WTC11 (cell line): ENCODE data around the gene KIRREL3. TPM values are rescaled to one million over a fixed set of nuclear protein-coding genes. Genes with fewer than 3 reads are reported as not detected.

Source experiments
- ATAC-seq: fragments of 200-7000 bp; cut with Tn5 transposase; 2 replicates; pipeline ENCODE4 v1.10.0; 2021; ENCODE audit warnings: mild to moderate bottlenecking, moderate library complexity
- CTCF ChIA-PET: fragments of 300-600 bp; sonication (Branson Sonifier 250); formaldehyde crosslinking; loops from one replicate; lab custom pipeline; 2021; ENCODE audit warnings: antibody characterized with exemption; lab: Charles Lee
- POLR2A ChIA-PET: fragments of 350-600 bp; sonication (Branson Sonifier 250); formaldehyde crosslinking; loops from one replicate; lab custom pipeline; 2021; ENCODE audit warnings: antibody characterized with exemption; lab: Charles Lee
- DNase-seq: peaks from one replicate; pipeline ENCODE4 v3.0.0; 2021; ENCODE audit warnings: low spot score
- H3K27ac Mint-ChIP-seq: 2 replicates; pipeline ENCODE4 v1.8.0; 2021; ENCODE audit warnings: mixed read lengths
- H3K27me3 Mint-ChIP-seq: 2 replicates; pipeline ENCODE4 v1.8.0; 2021; ENCODE audit warnings: low read depth, mild to moderate bottlenecking, moderate library complexity, mixed read lengths
- H3K36me3 Mint-ChIP-seq: 2 replicates; pipeline ENCODE4 v1.8.0; 2021; ENCODE audit warnings: mixed read lengths
- H3K4me1 Mint-ChIP-seq: 2 replicates; pipeline ENCODE4 v1.8.0; 2022; ENCODE audit warnings: mixed read lengths
- H3K4me3 Mint-ChIP-seq: 2 replicates; pipeline ENCODE4 v1.8.0; 2021; ENCODE audit warnings: mild to moderate bottlenecking, moderate library complexity, mixed read lengths
- H3K9me3 Mint-ChIP-seq: 2 replicates; pipeline ENCODE4 v1.8.0; 2021; ENCODE audit warnings: mixed read lengths
- EMX1 ChIP-seq: fragments of 250-450 bp; sonication (Bioruptor Pico); IDR thresholded peaks from 2 replicates; pipeline ENCODE4 v1.8.0; 2021; ENCODE audit warnings: mild to moderate bottlenecking
- GRHL2 ChIP-seq: fragments of 250-450 bp; sonication (Bioruptor Pico); IDR thresholded peaks from 2 replicates; pipeline ENCODE4 v1.8.0; 2022; ENCODE audit warnings: mild to moderate bottlenecking, moderate library complexity; ENCODE audit not compliant: insufficient replicate concordance, severe bottlenecking
- GTF2I ChIP-seq: fragments of 250-450 bp; sonication (Bioruptor Pico); conservative IDR thresholded peaks from 2 replicates; pipeline ENCODE4 v1.4.0; 2021; ENCODE audit warnings: mild to moderate bottlenecking
- HMGA2 ChIP-seq: fragments of 250-450 bp; sonication (Bioruptor Pico); IDR thresholded peaks from 2 replicates; pipeline ENCODE4 v1.4.0; 2021; ENCODE audit warnings: mild to moderate bottlenecking, moderate library complexity
- JAZF1 ChIP-seq: fragments of 250-450 bp; sonication (Bioruptor Pico); IDR thresholded peaks from 2 replicates; pipeline ENCODE4 v1.9.0; 2021; ENCODE audit warnings: moderate library complexity, mild to moderate bottlenecking, inconsistent platforms
- KAT7 ChIP-seq: sonication (generic); formaldehyde crosslinking; IDR thresholded peaks from 2 replicates; pipeline ENCODE4 v1.8.1; 2023; ENCODE audit warnings: missing genetic modification reagents, mild to moderate bottlenecking, borderline replicate concordance
- NFYB ChIP-seq: sonication (generic); formaldehyde crosslinking; conservative IDR thresholded peaks from 2 replicates; pipeline ENCODE4 v1.8.0; 2022; ENCODE audit warnings: low read depth, missing genetic modification reagents
- NR1H2 ChIP-seq: sonication (generic); formaldehyde crosslinking; IDR thresholded peaks from 2 replicates; pipeline ENCODE4 v1.9.0; 2021; ENCODE audit warnings: mild to moderate bottlenecking, moderate library complexity, missing genetic modification reagents
- RORB ChIP-seq: fragments of 250-450 bp; sonication (Bioruptor Pico); IDR thresholded peaks from 2 replicates; pipeline ENCODE4 v1.9.0; 2021; ENCODE audit warnings: mild to moderate bottlenecking
- SMAD3 ChIP-seq: sonication (generic); formaldehyde crosslinking; IDR thresholded peaks from 2 replicates; pipeline ENCODE4 v1.8.0; 2022; ENCODE audit warnings: missing genetic modification reagents, mild to moderate bottlenecking, borderline replicate concordance
- SMAD4 ChIP-seq: sonication (generic); formaldehyde crosslinking; IDR thresholded peaks from 2 replicates; pipeline ENCODE4 v1.8.0; 2022; ENCODE audit warnings: mild to moderate bottlenecking, missing genetic modification reagents
- SOX15 ChIP-seq: fragments of 250-450 bp; sonication (Bioruptor Pico); IDR thresholded peaks from 2 replicates; pipeline ENCODE4 v1.9.0; 2021; ENCODE audit warnings: mild to moderate bottlenecking
- TEAD1 ChIP-seq: sonication (generic); formaldehyde crosslinking; IDR thresholded peaks from 2 replicates; pipeline ENCODE4 v1.8.0; 2022; ENCODE audit warnings: mild to moderate bottlenecking, missing genetic modification reagents
- ZBTB21 ChIP-seq: sonication (generic); formaldehyde crosslinking; IDR thresholded peaks from 2 replicates; pipeline ENCODE4 v1.8.1; 2023; ENCODE audit warnings: mild to moderate bottlenecking, missing genetic modification reagents, borderline replicate concordance
- ZNF138 ChIP-seq: sonication (generic); formaldehyde crosslinking; conservative IDR thresholded peaks from 2 replicates; pipeline ENCODE4 v1.8.1; 2022; ENCODE audit warnings: mild to moderate bottlenecking, moderate library complexity, missing genetic modification reagents
- ZNF396 ChIP-seq: fragments of 250-450 bp; sonication (Bioruptor Pico); IDR thresholded peaks from 2 replicates; pipeline ENCODE4 v1.8.0; 2021; ENCODE audit warnings: mild to moderate bottlenecking, moderate library complexity, borderline replicate concordance
- total RNA-seq: library from RNA; stranded (reverse); gene quantifications from 3 replicates; pipeline ENCODE4 v1.2.3, GENCODE V29; 2021
- TF ChIP-seq, protein P1 (sequence below): sonication (generic); formaldehyde crosslinking; IDR thresholded peaks from 2 replicates; pipeline ENCODE4 v1.8.1; 2023; ENCODE audit warnings: mild to moderate bottlenecking, missing genetic modification reagents, borderline replicate concordance
- TF ChIP-seq, protein P2 (sequence below): sonication (generic); formaldehyde crosslinking; IDR thresholded peaks from 2 replicates; pipeline ENCODE4 v1.8.0; 2022; ENCODE audit warnings: mild to moderate bottlenecking, missing genetic modification reagents
- TF ChIP-seq, protein P3 (sequence below): sonication (generic); formaldehyde crosslinking; IDR thresholded peaks from 2 replicates; pipeline ENCODE4 v1.8.0; 2022; ENCODE audit warnings: mild to moderate bottlenecking, missing genetic modification reagents
- TF ChIP-seq, protein P4 (sequence below): sonication (generic); formaldehyde crosslinking; IDR thresholded peaks from 2 replicates; pipeline ENCODE4 v1.8.1; 2023; ENCODE audit warnings: mild to moderate bottlenecking, moderate library complexity, missing genetic modification reagents
- TF ChIP-seq, protein P5 (sequence below): sonication (generic); formaldehyde crosslinking; IDR thresholded peaks from 2 replicates; pipeline ENCODE4 v1.8.1; 2023; ENCODE audit warnings: mild to moderate bottlenecking, missing genetic modification reagents
- TF ChIP-seq, protein P6 (sequence below): sonication (generic); formaldehyde crosslinking; IDR thresholded peaks from 2 replicates; pipeline ENCODE4 v1.8.1; 2022; ENCODE audit warnings: mild to moderate bottlenecking, moderate library complexity, missing genetic modification reagents
- TF ChIP-seq, protein P7 (sequence below): sonication (generic); formaldehyde crosslinking; IDR thresholded peaks from 2 replicates; pipeline ENCODE4 v1.8.0; 2022; ENCODE audit warnings: missing genetic modification reagents

Gene KIRREL3
- total RNA-seq, 1 experiment from 2014 or later: 0.59 TPM

DNA sequence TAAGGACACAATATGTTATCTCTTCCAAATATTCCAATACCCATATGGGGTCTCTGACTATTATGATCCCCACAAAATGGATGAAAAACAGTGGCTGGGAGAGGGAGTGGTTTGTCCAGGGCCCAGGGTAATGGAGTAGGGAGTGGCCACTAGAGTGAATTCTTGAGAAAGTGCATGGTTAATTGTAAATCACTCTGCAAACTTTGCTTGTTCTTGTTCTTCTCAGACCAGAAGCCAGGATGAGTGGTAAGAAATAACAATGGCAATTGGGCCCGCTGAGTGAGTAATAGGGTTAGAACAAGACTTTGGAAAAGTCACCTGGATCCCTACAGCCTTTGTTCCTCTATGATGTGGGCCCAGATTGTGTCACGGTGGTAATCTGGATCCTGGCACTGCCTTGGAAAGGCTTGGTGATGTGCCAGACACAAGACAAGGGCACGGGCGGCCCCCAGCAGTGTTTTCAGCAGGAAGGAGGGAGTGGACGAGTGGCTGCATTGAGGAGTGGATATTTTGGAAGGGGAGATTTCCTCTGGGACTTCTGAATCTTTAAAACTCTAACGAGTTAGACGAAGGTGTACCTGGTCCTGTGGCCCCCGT, 18.2 kb upstream of the KIRREL3 start:
- POLR2A ChIA-PET: no interaction called here
- ATAC-seq (no peak), DNase-seq (no peak)
- Mint-ChIP-seq H3K9me3 (no peaks in the 10 kb centered on the region), H3K4me1 (peaks cover 13% of the 10 kb centered on the region), H3K27me3 (no peaks in the 10 kb centered on the region; the same call in 1 of the 2 replicates), H3K4me3 (no peak overlapping the region), H3K27ac (no peak overlapping the region), H3K36me3 (no peaks in the 10 kb centered on the region)
- CTCF ChIA-PET: interaction anchor here (1.2 kb wide), 1 partner anchor 55 kb away, joined by 5 read pairs; no protein-coding TSS in a partner anchor
- TF ChIP-seq ZNF138 (no peak), ZNF396 (CRISPR knock-in tag) (no peak), GTF2I (no peak), NR1H2 (no peak), KAT7 (CRISPR knock-in tag) (no peak), SMAD4 (no peak), ZBTB21 (CRISPR knock-in tag) (no peak), HMGA2 (CRISPR knock-in tag) (no peak), TEAD1 (CRISPR knock-in tag) (no peak)
- TF ChIP-seq, protein P1, sequence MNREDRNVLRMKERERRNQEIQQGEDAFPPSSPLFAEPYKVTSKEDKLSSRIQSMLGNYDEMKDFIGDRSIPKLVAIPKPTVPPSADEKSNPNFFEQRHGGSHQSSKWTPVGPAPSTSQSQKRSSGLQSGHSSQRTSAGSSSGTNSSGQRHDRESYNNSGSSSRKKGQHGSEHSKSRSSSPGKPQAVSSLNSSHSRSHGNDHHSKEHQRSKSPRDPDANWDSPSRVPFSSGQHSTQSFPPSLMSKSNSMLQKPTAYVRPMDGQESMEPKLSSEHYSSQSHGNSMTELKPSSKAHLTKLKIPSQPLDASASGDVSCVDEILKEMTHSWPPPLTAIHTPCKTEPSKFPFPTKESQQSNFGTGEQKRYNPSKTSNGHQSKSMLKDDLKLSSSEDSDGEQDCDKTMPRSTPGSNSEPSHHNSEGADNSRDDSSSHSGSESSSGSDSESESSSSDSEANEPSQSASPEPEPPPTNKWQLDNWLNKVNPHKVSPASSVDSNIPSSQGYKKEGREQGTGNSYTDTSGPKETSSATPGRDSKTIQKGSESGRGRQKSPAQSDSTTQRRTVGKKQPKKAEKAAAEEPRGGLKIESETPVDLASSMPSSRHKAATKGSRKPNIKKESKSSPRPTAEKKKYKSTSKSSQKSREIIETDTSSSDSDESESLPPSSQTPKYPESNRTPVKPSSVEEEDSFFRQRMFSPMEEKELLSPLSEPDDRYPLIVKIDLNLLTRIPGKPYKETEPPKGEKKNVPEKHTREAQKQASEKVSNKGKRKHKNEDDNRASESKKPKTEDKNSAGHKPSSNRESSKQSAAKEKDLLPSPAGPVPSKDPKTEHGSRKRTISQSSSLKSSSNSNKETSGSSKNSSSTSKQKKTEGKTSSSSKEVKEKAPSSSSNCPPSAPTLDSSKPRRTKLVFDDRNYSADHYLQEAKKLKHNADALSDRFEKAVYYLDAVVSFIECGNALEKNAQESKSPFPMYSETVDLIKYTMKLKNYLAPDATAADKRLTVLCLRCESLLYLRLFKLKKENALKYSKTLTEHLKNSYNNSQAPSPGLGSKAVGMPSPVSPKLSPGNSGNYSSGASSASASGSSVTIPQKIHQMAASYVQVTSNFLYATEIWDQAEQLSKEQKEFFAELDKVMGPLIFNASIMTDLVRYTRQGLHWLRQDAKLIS (CRISPR knock-in tag): no peak
- TF ChIP-seq, protein P2, sequence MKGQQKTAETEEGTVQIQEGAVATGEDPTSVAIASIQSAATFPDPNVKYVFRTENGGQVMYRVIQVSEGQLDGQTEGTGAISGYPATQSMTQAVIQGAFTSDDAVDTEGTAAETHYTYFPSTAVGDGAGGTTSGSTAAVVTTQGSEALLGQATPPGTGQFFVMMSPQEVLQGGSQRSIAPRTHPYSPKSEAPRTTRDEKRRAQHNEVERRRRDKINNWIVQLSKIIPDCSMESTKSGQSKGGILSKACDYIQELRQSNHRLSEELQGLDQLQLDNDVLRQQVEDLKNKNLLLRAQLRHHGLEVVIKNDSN (CRISPR knock-in tag): no peak
- TF ChIP-seq, protein P3, sequence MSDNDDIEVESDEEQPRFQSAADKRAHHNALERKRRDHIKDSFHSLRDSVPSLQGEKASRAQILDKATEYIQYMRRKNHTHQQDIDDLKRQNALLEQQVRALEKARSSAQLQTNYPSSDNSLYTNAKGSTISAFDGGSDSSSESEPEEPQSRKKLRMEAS: no peak
- TF ChIP-seq, protein P4, sequence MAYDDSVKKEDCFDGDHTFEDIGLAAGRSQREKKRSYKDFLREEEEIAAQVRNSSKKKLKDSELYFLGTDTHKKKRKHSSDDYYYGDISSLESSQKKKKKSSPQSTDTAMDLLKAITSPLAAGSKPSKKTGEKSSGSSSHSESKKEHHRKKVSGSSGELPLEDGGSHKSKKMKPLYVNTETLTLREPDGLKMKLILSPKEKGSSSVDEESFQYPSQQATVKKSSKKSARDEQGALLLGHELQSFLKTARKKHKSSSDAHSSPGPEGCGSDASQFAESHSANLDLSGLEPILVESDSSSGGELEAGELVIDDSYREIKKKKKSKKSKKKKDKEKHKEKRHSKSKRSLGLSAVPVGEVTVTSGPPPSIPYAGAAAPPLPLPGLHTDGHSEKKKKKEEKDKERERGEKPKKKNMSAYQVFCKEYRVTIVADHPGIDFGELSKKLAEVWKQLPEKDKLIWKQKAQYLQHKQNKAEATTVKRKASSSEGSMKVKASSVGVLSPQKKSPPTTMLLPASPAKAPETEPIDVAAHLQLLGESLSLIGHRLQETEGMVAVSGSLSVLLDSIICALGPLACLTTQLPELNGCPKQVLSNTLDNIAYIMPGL (CRISPR knock-in tag): no peak

DNA sequence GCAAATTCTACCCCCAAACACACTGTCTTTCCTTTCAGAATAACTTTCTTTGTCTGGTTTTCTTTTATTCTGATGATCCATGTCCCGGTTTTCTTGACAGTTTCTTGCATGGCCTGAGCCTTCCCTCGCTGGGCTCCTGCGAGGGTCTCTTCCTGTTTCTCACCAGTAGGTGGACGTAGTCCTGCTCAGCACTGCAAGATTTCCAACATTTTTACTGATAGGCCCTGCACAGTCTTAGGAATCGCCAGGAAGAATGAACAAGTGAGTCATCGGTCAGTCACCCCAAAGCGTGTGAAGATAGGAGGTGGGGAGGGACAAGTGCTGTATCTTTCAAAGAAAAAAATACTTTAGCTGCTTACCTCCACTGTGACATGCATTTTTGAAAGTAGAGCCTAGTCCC, 16.9 kb upstream of the KIRREL3 start:
- ChIA-PET CTCF (interaction anchor here (1.0 to 2.6 kb wide), 3 partner anchors 27 to 89 kb away, joined by 3 to 11 read pairs (median 9); no protein-coding TSS in a partner anchor), POLR2A (no interaction called here)
- Mint-ChIP-seq H3K36me3 (no peaks in the 10 kb centered on the region), H3K27me3 (no peaks in the 10 kb centered on the region; the same call in 1 of the 2 replicates), H3K4me1 (peaks cover 15% of the 10 kb centered on the region), H3K4me3 (no peak overlapping the region), H3K9me3 (no peaks in the 10 kb centered on the region), H3K27ac (no peak overlapping the region)
- TF ChIP-seq, protein P5, sequence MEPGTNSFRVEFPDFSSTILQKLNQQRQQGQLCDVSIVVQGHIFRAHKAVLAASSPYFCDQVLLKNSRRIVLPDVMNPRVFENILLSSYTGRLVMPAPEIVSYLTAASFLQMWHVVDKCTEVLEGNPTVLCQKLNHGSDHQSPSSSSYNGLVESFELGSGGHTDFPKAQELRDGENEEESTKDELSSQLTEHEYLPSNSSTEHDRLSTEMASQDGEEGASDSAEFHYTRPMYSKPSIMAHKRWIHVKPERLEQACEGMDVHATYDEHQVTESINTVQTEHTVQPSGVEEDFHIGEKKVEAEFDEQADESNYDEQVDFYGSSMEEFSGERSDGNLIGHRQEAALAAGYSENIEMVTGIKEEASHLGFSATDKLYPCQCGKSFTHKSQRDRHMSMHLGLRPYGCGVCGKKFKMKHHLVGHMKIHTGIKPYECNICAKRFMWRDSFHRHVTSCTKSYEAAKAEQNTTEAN (CRISPR knock-in tag): no peak
- TF ChIP-seq JAZF1 (CRISPR knock-in tag): no peak
- no peak for TF ChIP-seq RORB
- no peak for TF ChIP-seq SMAD3 (CRISPR knock-in tag)
- no peak for TF ChIP-seq NR1H2
- TF ChIP-seq, protein P6, sequence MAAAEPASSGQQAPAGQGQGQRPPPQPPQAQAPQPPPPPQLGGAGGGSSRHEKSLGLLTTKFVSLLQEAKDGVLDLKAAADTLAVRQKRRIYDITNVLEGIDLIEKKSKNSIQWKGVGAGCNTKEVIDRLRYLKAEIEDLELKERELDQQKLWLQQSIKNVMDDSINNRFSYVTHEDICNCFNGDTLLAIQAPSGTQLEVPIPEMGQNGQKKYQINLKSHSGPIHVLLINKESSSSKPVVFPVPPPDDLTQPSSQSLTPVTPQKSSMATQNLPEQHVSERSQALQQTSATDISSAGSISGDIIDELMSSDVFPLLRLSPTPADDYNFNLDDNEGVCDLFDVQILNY (CRISPR knock-in tag): no peak
- TF ChIP-seq, protein P7, sequence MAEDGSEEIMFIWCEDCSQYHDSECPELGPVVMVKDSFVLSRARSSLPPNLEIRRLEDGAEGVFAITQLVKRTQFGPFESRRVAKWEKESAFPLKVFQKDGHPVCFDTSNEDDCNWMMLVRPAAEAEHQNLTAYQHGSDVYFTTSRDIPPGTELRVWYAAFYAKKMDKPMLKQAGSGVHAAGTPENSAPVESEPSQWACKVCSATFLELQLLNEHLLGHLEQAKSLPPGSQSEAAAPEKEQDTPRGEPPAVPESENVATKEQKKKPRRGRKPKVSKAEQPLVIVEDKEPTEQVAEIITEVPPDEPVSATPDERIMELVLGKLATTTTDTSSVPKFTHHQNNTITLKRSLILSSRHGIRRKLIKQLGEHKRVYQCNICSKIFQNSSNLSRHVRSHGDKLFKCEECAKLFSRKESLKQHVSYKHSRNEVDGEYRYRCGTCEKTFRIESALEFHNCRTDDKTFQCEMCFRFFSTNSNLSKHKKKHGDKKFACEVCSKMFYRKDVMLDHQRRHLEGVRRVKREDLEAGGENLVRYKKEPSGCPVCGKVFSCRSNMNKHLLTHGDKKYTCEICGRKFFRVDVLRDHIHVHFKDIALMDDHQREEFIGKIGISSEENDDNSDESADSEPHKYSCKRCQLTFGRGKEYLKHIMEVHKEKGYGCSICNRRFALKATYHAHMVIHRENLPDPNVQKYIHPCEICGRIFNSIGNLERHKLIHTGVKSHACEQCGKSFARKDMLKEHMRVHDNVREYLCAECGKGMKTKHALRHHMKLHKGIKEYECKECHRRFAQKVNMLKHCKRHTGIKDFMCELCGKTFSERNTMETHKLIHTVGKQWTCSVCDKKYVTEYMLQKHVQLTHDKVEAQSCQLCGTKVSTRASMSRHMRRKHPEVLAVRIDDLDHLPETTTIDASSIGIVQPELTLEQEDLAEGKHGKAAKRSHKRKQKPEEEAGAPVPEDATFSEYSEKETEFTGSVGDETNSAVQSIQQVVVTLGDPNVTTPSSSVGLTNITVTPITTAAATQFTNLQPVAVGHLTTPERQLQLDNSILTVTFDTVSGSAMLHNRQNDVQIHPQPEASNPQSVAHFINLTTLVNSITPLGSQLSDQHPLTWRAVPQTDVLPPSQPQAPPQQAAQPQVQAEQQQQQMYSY (CRISPR knock-in tag): no peak
- TF ChIP-seq SOX15 (CRISPR knock-in tag): no peak
- TF ChIP-seq NFYB: no peak
- TF ChIP-seq EMX1 (CRISPR knock-in tag): no peak
- no peak for TF ChIP-seq GRHL2 (CRISPR knock-in tag)
- ATAC-seq: peak; percentile 96
- DNase-seq: peak; percentile 41
